Gastrocnemius medialis (tissue), 4 donors: ENCODE measurements around the gene C2CD5.

Source experiments
- POLR2A ChIP-seq, 2 donors: fragments of 450-650 bp; IDR thresholded peaks; one replicate each; pipeline ENCODE4 v1.6.1; 2017; ENCODE audit warnings: antibody characterized with exemption in 2 of 2, mild to moderate bottlenecking in 2 of 2, moderate library complexity in 2 of 2
- TF ChIP-seq, protein P1 (sequence below), 5 experiments: fragments of 450-650 bp in 3 of 5; fragments of 200-600 bp in 2 of 5; sonication (generic) in 2 of 5; IDR thresholded peaks in 4 of 5; conservative IDR thresholded peaks in 1 of 5; 1 replicate in 4 of 5; 2 replicates in 1 of 5; pipeline ENCODE4 v1.5.1; 2016 to 2019; ENCODE audit warnings: antibody characterized with exemption in 5 of 5, mild to moderate bottlenecking in 3 of 5, moderate library complexity in 3 of 5

DNA sequence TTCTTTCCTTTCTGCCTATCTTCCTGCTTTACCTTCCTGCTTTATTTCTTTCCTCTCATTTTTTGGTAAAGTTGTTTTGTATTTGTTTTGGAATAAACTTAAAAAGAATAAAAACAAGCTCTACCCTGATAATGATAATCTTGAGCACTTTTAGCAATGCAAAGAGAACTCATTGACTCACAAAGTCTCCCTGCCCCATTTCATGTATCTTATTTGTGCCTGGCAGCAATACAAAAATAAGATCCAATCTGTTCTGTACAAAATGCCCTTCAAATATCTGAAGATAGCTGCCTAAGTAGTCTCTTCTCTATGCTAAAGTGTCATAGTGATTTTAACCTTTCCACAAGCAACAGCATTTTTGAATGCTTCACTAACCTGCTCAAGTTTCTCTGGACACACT is 49.5 kb upstream of the C2CD5 start:
- no peak for TF ChIP-seq POLR2A (IDR thresholded peaks at IDR 0.05)
- TF ChIP-seq, protein P1, sequence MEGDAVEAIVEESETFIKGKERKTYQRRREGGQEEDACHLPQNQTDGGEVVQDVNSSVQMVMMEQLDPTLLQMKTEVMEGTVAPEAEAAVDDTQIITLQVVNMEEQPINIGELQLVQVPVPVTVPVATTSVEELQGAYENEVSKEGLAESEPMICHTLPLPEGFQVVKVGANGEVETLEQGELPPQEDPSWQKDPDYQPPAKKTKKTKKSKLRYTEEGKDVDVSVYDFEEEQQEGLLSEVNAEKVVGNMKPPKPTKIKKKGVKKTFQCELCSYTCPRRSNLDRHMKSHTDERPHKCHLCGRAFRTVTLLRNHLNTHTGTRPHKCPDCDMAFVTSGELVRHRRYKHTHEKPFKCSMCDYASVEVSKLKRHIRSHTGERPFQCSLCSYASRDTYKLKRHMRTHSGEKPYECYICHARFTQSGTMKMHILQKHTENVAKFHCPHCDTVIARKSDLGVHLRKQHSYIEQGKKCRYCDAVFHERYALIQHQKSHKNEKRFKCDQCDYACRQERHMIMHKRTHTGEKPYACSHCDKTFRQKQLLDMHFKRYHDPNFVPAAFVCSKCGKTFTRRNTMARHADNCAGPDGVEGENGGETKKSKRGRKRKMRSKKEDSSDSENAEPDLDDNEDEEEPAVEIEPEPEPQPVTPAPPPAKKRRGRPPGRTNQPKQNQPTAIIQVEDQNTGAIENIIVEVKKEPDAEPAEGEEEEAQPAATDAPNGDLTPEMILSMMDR (IDR thresholded peaks at IDR 0.05 in 4 of 5, conservative IDR thresholded peaks at IDR 0.05 in 1 of 5): no peak
